Naive thymus-derived CD4-positive, alpha-beta T cell (primary cell): Measurements from ENCODE around the gene PACS2. TPM values are rescaled to one million over a fixed set of nuclear protein-coding genes. Genes with fewer than 3 reads are reported as not detected.

Experiments used
- ATAC-seq: fragments of 150-1000 bp; cut with Tn5 transposase; 2 replicates; pipeline ENCODE4 v1.10.0; 2021; ENCODE audit warnings: mild to moderate bottlenecking, moderate library complexity
- CTCF ChIA-PET: fragments of 350-600 bp; sonication (Branson Sonifier 250); formaldehyde crosslinking; loops from one replicate; lab custom pipeline; 2021; ENCODE audit warnings: antibody characterized with exemption; lab: Charles Lee
- POLR2A ChIA-PET: fragments of 350-600 bp; sonication (Branson Sonifier 250); formaldehyde crosslinking; loops from one replicate; lab custom pipeline; 2021; ENCODE audit warnings: antibody characterized with exemption, inconsistent platforms; lab: Charles Lee
- DNase-seq, 9 donors: peaks; one replicate each; pipeline versions ENCODE4 v3.0.0 to v3.0.0-alpha.2; 2020 to 2022; ENCODE audit warnings: mixed read lengths in 1 of 9
- H3K27ac ChIP-seq: one replicate; pipeline ENCODE4 v1.7.0; 2013; ENCODE audit warnings: mild to moderate bottlenecking, low read depth, low read length, moderate library complexity
- H3K27me3 ChIP-seq, 2 donors: one replicate each; pipeline ENCODE4 v1.7.0; 2013; ENCODE audit warnings: low read length in 2 of 2, mild to moderate bottlenecking in 2 of 2, moderate library complexity in 2 of 2; ENCODE audit not compliant: control insufficient read depth in 2 of 2, insufficient read depth in 2 of 2
- H3K36me3 ChIP-seq, 3 experiments: 1 replicate in 2 of 3; 2 replicates in 1 of 3; pipeline ENCODE4 v1.7.0; 2013; ENCODE audit warnings: low read length in 3 of 3, mild to moderate bottlenecking in 3 of 3, moderate library complexity in 1 of 3; ENCODE audit not compliant: insufficient read depth in 3 of 3, control insufficient read depth in 2 of 3
- H3K4me1 ChIP-seq, 2 donors: one replicate each; pipeline ENCODE4 v1.7.0; 2013; ENCODE audit warnings: low read length in 2 of 2, mild to moderate bottlenecking in 2 of 2, moderate library complexity in 1 of 2; ENCODE audit not compliant: control insufficient read depth in 2 of 2, insufficient read depth in 2 of 2
- H3K4me3 ChIP-seq: 2 replicates; pipeline ENCODE4 v1.7.0; 2013; ENCODE audit warnings: mild to moderate bottlenecking, low read length
- H3K9me3 ChIP-seq, 3 experiments: 1 replicate in 2 of 3; 2 replicates in 1 of 3; pipeline ENCODE4 v1.7.0; 2013; ENCODE audit warnings: low read length in 3 of 3; ENCODE audit not compliant: control insufficient read depth in 2 of 3
- H3K27ac Mint-ChIP-seq, 9 donors: one replicate each; pipeline ENCODE4 v1.8.0; 2020 to 2022; ENCODE audit warnings: mixed read lengths in 9 of 9, mild to moderate bottlenecking in 8 of 9, moderate library complexity in 5 of 9, inconsistent platforms in 2 of 9
- H3K27me3 Mint-ChIP-seq, 5 donors: one replicate each; pipeline ENCODE4 v1.8.0; 2021 to 2022; ENCODE audit warnings: mixed read lengths in 5 of 5, mild to moderate bottlenecking in 1 of 5
- H3K36me3 Mint-ChIP-seq, 5 donors: one replicate each; pipeline ENCODE4 v1.8.0; 2020 to 2022; ENCODE audit warnings: mixed read lengths in 5 of 5, mild to moderate bottlenecking in 3 of 5, inconsistent platforms in 1 of 5
- H3K4me1 Mint-ChIP-seq, 7 donors: one replicate each; pipeline ENCODE4 v1.8.0; 2020 to 2022; ENCODE audit warnings: mixed read lengths in 7 of 7, mild to moderate bottlenecking in 3 of 7, inconsistent platforms in 1 of 7
- H3K4me3 Mint-ChIP-seq, 10 donors: one replicate each; pipeline ENCODE4 v1.8.0; 2020 to 2022; ENCODE audit warnings: mild to moderate bottlenecking in 10 of 10, mixed read lengths in 10 of 10, moderate library complexity in 6 of 10, inconsistent platforms in 2 of 10
- H3K9me3 Mint-ChIP-seq, 11 donors: one replicate each; pipeline ENCODE4 v1.8.0; 2020 to 2022; ENCODE audit warnings: mixed read lengths in 11 of 11, mild to moderate bottlenecking in 4 of 11, inconsistent platforms in 1 of 11, moderate library complexity in 1 of 11
- intact Hi-C, 2 donors: fragments of 100-400 bp; cut with micrococcal nuclease; formaldehyde crosslinking; loops; one replicate each; pipeline ENCODE4 v1.15.1; 2023
- polyA plus RNA-seq, 2 donors: library from polyadenylated mRNA; unstranded; fragments of 300-500 nt; fragmentation: Illumina TruSeq; gene quantifications; one replicate each; pipeline ENCODE4 v1.2.3, GENCODE V29; 2021
- total RNA-seq, 6 experiments: library from RNA in 5 of 6; stranded (reverse) in 5 of 6; gene quantifications; 1 replicate in 5 of 6; 2 replicates in 1 of 6; pipeline ENCODE4 v1.2.3 and lab custom pipeline; 2021 to 2026

The PACS2 gene
- total and polyA plus RNA-seq, 7 experiments from 2014 or later: 1.5 to 75.4 (median 69.2) TPM

GRCh38 chr14:105410642-105411016 lies 96.1 kb downstream of the PACS2 start:
- ChIA-PET CTCF (interaction anchor here (1.7 kb wide), 1 partner anchor 79 kb away, joined by 4 read pairs; no protein-coding TSS in a partner anchor), POLR2A (interaction anchor here (0.5 kb wide), 1 partner anchor 113 kb away, joined by 3 read pairs; no protein-coding TSS in a partner anchor)
- DNase-seq: no peak
- Histone ChIP-seq H3K4me3 (no peak overlapping the region), H3K36me3 (no peaks in the 10 kb centered on the region), H3K27me3 (peaks cover 0 to 12% of the 10 kb centered on the region in 2 donors), H3K27ac (no peak overlapping the region), H3K9me3 (no peaks in the 10 kb centered on the region), H3K4me1 (peaks cover 5 to 15% of the 10 kb centered on the region in 2 donors)
- peak overlapping the region in 1 of 9 donors; percentile 37 for H3K27ac Mint-ChIP-seq
- H3K4me1 Mint-ChIP-seq: peaks cover 6 to 14% (median 12%) of the 10 kb centered on the region in 7 donors
- H3K4me3 Mint-ChIP-seq: peak overlapping the region in 4 of 10 donors; percentile 49 to 79 (median 62)
- H3K9me3 Mint-ChIP-seq: peaks cover 0 to 9% (median 0%) of the 10 kb centered on the region in 11 donors
- intact Hi-C loops: loop anchor here in 1 of 2 donors (1.0 to 10.0 kb wide), 2 partner anchors 12 to 96 kb away; partner anchors contain the start of genes PACS2 and TEX22
- no peak for ATAC-seq
- H3K27me3 Mint-ChIP-seq: peaks cover 0 to 39% (median 6%) of the 10 kb centered on the region in 5 donors
- H3K36me3 Mint-ChIP-seq: peaks cover 0 to 8% (median 0%) of the 10 kb centered on the region in 5 donors

- H3K27me3 ChIP-seq: peaks cover 0 to 12% of the 10 kb centered on the region in 2 donors
- peak overlapping the region in 1 of 9 donors; percentile 37 for H3K27ac Mint-ChIP-seq
- H3K36me3 ChIP-seq: no peaks in the 10 kb centered on the region
- ChIA-PET CTCF (interaction anchor here (1.7 kb wide), 1 partner anchor 78 kb away, joined by 4 read pairs; no protein-coding TSS in a partner anchor), POLR2A (interaction anchor here (0.5 kb wide), 1 partner anchor 113 kb away, joined by 3 read pairs; no protein-coding TSS in a partner anchor)
- peaks cover 5 to 15% of the 10 kb centered on the region in 2 donors for H3K4me1 ChIP-seq
- H3K36me3 Mint-ChIP-seq: peaks cover 0 to 4% (median 0%) of the 10 kb centered on the region in 5 donors
- intact Hi-C loops: loop anchor here in 1 of 2 donors (1.0 to 10.0 kb wide), 2 partner anchors 13 to 96 kb away; partner anchors contain the start of genes PACS2 and TEX22
- peaks cover 2 to 17% (median 14%) of the 10 kb centered on the region in 7 donors for H3K4me1 Mint-ChIP-seq
- H3K4me3 ChIP-seq: no peak overlapping the region
- DNase-seq: peak in 3 of 9 donors; percentile 25 to 51 (median 31)
- H3K4me3 Mint-ChIP-seq: peak overlapping the region in 9 of 10 donors; percentile 10 to 79 (median 55)
- no peak overlapping the region for H3K27ac ChIP-seq
- H3K9me3 Mint-ChIP-seq: peaks cover 0 to 4% (median 0%) of the 10 kb centered on the region in 11 donors
- peak; percentile 58 for ATAC-seq
- H3K27me3 Mint-ChIP-seq: peaks cover 0 to 39% (median 6%) of the 10 kb centered on the region in 5 donors
- no peaks in the 10 kb centered on the region for H3K9me3 ChIP-seq
Observed at GRCh38 chr14:105411017-105411941, 96.7 kb downstream of the PACS2 start.

- no peaks in the 10 kb centered on the region for H3K9me3 Mint-ChIP-seq
Observed at GRCh38 chr14:105411985-105412770, 97.6 kb downstream of the PACS2 start.

GRCh38 chr14:105412771-105413543 lies 98.4 kb downstream of the PACS2 start:
- peaks cover 5 to 15% of the 10 kb centered on the region in 2 donors for H3K4me1 ChIP-seq
- H3K27me3 ChIP-seq: peaks cover 0 to 12% of the 10 kb centered on the region in 2 donors
- H3K4me3 ChIP-seq: no peak overlapping the region
- POLR2A ChIA-PET: interaction anchor here (0.8 to 1.3 kb wide), 3 partner anchors 9 to 10 kb away, joined by 3 to 5 read pairs (median 4); no protein-coding TSS in a partner anchor
- intact Hi-C loops: loop anchor here in 1 of 2 donors (10.0 kb wide), 1 partner anchor 98 kb away; the partner anchor contains the start of gene PACS2
- Mint-ChIP-seq H3K36me3 (peaks cover 0 to 4% (median 0%) of the 10 kb centered on the region in 5 donors), H3K27me3 (peaks cover 0 to 39% (median 6%) of the 10 kb centered on the region in 5 donors), H3K4me1 (peaks cover 2 to 19% (median 12%) of the 10 kb centered on the region in 7 donors), H3K4me3 (peak overlapping the region in 7 of 10 donors; percentile 6 to 79 (median 31)), H3K27ac (peak overlapping the region in 2 of 9 donors; percentile 17 to 43), H3K9me3 (no peaks in the 10 kb centered on the region)
- no peak for ATAC-seq
- H3K36me3 ChIP-seq: no peaks in the 10 kb centered on the region
- no peak for DNase-seq
- CTCF ChIA-PET: no interaction called here
- H3K9me3 ChIP-seq: no peaks in the 10 kb centered on the region
- no peak overlapping the region for H3K27ac ChIP-seq

More at GRCh38 chr14:105411985-105412770, 97.6 kb downstream of the PACS2 start:
- Mint-ChIP-seq H3K4me3 (peak overlapping the region in 6 of 10 donors; percentile 43 to 79 (median 68)), H3K36me3 (peaks cover 0 to 4% (median 0%) of the 10 kb centered on the region in 5 donors), H3K27me3 (peaks cover 0 to 39% (median 6%) of the 10 kb centered on the region in 5 donors), H3K27ac (no peak overlapping the region), H3K4me1 (peaks cover 2 to 19% (median 12%) of the 10 kb centered on the region in 7 donors)
- Histone ChIP-seq H3K4me3 (no peak overlapping the region), H3K27ac (no peak overlapping the region), H3K9me3 (no peaks in the 10 kb centered on the region), H3K36me3 (no peaks in the 10 kb centered on the region), H3K27me3 (peaks cover 0 to 12% of the 10 kb centered on the region in 2 donors), H3K4me1 (peaks cover 5 to 15% of the 10 kb centered on the region in 2 donors)
- intact Hi-C loops: loop anchor here in 1 of 2 donors (1.0 to 10.0 kb wide), 2 partner anchors 14 to 97 kb away; partner anchors contain the start of genes PACS2 and TEX22
- no peak for ATAC-seq
- ChIA-PET CTCF (interaction anchor here (1.7 kb wide), 1 partner anchor 77 kb away, joined by 4 read pairs; no protein-coding TSS in a partner anchor), POLR2A (interaction anchor here (0.8 to 0.9 kb wide), 2 partner anchors 9 to 10 kb away, joined by 3 to 4 read pairs; no protein-coding TSS in a partner anchor)
- DNase-seq: no peak

GRCh38 chr14:105413544-105413886 lies 99.0 kb downstream of the PACS2 start:
- Histone ChIP-seq H3K27ac (no peak overlapping the region), H3K36me3 (no peaks in the 10 kb centered on the region), H3K4me1 (peaks cover 5 to 15% of the 10 kb centered on the region in 2 donors), H3K4me3 (no peak overlapping the region), H3K9me3 (no peaks in the 10 kb centered on the region), H3K27me3 (peaks cover 0 to 12% of the 10 kb centered on the region in 2 donors)
- CTCF ChIA-PET: no interaction called here
- H3K36me3 Mint-ChIP-seq: peaks cover 0 to 4% (median 0%) of the 10 kb centered on the region in 5 donors
- DNase-seq: no peak
- peak overlapping the region in 5 of 10 donors; percentile 6 to 45 (median 33) for H3K4me3 Mint-ChIP-seq
- POLR2A ChIA-PET: interaction anchor here (0.7 to 1.3 kb wide), 2 partner anchors 10 to 67 kb away, joined by 3 to 5 read pairs; no protein-coding TSS in a partner anchor
- ATAC-seq: no peak
- intact Hi-C loops: loop anchor here in 1 of 2 donors (10.0 kb wide), 1 partner anchor 99 kb away; the partner anchor contains the start of gene PACS2
- no peaks in the 10 kb centered on the region for H3K9me3 Mint-ChIP-seq
- H3K4me1 Mint-ChIP-seq: peaks cover 2 to 20% (median 12%) of the 10 kb centered on the region in 7 donors
- H3K27me3 Mint-ChIP-seq: peaks cover 0 to 39% (median 6%) of the 10 kb centered on the region in 5 donors
- peak overlapping the region in 1 of 9 donors; percentile 17 for H3K27ac Mint-ChIP-seq
